ENCODE measurements around the gene SLC47A2.

The SLC47A2 gene

DNA sequence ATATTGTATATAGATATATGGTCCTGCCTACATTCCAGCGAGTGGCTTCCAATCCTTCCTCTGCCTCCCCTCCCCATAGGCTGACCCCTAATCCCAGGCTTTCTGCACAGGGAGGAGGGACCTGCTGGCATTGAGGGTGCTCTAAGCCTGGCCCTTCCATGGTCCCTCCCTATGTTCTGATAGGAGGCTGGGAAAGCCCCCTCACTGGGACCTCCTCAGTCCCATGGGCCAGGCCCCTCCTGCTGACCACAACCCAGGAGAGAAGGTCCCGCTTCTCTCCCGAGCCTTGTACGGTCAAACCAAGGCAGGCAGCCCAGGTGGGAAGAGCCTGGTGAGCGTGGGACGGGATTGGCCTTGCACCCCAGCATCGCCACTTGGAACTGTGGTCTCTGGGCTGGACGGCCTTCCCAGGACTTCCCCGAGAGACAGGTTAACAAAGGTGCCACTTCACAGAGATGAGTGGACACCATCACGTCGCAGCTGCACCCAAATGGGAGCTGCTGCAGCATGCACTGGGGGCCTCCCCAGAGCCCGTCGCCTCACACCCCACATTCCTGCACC is 30.9 kb upstream of the SLC47A2 start:
- DNase-seq = no peak

DNA sequence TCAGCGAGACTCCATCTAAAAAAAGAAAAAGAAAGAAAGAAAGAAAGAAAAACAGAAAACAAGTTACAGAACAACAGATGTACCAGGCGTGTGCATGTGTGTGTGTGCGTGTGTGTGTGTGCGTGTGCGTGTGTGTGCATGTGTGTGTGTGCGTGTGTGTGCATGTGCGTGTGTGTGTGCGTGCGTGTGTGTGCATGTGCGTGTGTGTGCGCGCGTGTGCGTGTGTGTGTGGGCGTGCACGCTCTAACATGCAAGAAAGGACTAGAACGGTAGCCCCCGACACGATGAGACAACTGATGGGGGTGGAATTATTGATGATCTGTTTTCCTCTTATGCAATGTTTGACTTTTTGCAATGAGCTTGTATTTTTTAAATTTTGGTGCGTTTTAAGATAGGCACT is 30.1 kb upstream of the SLC47A2 start:
- DNase-seq = no peak

DNA sequence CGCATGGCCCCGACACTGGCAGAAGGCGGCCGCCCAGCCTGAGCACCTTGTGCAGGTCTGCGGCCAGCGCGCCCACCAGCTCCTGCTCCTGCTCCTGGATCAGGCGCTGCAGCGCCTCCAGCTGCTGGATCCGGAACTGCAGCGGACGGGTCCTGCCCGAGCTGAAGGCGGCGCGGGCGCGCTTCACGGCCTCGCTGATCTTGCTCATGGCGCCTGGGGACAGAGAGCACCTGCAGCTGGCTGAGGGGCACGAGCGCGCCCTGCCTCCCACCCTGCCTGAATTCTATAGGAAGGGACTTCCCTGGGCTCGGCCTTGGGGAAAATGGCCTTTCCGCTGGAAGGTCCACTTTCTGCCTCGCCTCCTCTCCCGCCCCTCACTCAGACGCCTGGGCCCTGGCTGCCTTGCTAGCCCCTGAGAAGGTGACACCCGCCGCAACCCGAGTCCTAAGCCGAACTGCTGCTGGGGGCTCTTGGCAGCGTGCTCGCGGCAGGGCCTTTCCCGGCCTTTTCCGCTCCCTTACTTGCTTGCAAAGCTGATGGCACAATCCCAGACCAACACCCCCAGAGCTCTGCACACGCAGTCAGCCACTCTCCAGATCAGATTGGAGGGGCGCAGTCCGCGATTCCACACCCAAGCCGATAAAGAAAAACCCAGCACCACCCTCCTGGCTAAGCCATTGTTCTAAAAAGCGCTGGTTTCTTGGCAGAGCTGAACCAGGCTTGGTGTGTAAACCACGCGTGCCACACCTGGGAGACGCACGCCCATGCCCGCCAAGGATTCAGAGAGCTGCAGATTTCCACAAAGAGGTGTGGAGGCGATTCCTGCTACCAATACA is 28.8 kb upstream of the SLC47A2 start:
- peak; percentile 91 for DNase-seq

DNA sequence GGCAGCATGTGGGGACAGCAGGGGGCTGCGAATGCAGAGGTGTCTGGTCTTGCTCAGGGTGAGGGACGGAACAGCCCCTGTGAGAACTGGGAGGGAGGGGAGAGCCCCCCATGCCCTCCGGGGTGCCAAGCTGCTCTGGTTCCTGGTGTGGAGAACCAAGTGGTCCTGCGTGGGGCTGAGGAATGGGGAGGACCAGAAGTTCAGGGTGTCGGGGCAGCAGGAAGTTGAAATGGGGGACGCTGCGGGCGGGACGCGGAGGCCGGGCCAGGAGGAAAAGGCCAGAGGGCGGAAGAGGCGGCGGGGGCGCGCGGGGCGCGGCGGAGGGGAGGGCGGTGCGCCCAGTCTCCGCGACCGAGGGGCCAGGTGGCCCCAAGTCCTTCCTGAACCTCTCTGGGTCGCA is 28.1 kb upstream of the SLC47A2 start:
- DNase-seq = no peak

DNA sequence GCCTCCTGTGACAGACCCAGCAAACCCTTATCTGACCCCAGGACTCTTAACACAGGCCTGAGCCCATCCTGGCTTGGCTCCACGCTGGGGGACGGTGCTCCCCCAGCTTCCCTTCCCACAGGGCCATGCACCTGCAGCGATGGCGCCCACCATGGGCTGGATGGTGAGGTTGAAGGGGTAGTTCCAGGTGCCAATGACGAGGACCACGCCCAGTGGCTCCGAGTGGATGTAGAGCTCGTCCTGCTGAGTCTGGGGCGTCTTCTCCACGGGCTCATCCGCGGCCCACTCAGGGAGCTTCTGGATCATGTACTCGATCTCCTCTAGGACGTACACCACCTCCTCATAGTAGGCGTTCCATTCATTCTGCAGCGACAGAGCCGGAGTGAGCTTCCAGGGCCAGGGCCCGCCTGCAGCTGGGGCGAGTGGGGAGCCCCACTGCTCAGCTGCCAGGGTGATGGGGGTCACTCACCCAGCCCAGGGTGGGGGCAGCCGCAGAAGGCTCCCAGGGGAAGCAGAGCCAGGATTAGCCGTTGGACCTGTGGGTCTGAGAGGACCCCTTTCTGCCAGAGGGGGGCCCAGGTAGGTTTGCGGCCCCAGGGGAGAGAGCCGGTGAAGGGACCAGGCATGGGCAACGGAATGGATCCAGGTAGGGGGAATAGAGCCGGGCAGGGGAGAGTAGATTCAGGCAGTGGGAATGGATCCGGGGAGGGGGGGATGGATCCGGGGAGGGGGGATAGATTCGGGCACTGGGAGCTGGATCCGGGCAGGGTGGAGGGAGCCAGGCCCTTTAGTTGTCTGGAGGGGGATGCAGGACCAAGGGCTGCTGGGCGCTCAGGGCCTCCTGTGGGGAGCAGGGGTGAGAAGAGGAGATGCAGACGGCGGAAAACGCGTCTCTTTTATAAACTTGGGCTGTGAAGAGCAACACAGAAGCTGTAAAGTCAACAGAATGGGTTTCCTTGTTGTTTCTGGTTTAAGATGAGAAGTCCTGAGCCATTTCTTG is 27.0 kb upstream of the SLC47A2 start:
- DNase-seq = no peak

DNA sequence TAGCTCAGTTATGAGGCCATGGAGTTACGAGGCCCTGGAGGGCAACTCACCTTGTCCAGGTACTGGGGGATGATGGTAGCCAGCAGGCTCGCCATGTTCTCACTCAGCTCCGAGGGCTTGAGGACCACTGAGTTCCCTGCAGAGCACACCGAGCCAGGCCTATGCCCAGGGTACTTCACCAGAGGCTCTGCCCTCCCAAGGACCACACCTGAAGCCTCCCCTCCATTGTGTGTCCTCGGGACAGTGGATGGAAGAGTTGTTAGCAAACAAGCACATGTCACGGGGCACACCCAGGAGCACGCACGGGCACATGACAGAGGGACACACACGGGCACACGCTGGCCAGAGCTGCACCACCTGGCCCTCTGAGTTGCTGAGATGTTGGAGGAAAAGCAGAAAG is 26.1 kb upstream of the SLC47A2 start:
- no peak for DNase-seq

DNA sequence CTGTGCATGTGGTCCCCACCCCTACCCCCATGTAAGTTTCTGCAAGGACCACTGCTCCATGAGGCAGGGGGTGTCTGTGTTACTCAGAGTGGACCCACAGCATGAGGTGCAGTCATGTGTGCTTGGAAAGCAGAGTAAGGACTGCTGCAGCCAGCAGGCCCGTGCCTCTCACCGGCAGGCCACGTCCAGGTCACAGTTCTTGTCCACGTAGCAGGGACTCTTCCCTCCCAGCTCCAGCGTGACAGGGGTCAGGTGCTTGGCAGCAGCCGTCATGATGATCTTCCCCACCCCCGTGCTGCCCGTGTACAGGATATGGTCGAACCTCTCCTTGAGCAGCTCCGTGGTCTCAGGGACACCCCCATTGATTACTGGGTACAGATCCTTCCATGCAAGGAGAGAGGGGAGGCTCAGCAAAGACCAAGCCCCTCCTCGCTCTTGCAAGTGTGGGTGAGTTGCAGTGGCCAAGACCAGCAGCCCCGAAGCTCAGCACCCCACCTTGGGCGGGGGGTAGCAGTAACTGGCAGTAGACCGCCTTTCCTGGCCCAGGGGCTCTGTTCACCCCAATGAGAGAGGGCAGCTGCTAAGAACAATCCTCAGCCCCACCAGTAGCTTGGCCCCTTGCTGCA is 25.6 kb upstream of the SLC47A2 start:
- no peak for DNase-seq

DNA sequence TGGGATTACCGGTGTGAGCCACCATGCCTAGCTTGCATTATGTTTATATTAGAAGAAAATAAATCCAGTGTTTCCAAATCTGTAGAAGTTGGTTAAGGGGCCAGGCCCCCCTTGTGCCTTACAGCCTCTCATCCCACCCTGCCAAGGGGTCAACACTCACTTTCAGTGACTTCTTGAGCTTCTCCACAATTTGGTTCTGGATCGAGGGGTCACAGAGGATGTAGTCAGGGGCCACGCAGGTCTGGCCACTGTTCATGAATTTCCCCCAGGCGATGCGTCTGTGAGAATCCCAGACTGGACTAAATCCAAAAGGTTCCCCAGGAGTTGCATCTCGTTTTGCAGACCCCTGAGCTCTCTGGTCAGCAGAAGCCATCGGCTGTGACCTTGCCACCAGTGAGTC is 24.5 kb upstream of the SLC47A2 start:
- no peak for DNase-seq

DNA sequence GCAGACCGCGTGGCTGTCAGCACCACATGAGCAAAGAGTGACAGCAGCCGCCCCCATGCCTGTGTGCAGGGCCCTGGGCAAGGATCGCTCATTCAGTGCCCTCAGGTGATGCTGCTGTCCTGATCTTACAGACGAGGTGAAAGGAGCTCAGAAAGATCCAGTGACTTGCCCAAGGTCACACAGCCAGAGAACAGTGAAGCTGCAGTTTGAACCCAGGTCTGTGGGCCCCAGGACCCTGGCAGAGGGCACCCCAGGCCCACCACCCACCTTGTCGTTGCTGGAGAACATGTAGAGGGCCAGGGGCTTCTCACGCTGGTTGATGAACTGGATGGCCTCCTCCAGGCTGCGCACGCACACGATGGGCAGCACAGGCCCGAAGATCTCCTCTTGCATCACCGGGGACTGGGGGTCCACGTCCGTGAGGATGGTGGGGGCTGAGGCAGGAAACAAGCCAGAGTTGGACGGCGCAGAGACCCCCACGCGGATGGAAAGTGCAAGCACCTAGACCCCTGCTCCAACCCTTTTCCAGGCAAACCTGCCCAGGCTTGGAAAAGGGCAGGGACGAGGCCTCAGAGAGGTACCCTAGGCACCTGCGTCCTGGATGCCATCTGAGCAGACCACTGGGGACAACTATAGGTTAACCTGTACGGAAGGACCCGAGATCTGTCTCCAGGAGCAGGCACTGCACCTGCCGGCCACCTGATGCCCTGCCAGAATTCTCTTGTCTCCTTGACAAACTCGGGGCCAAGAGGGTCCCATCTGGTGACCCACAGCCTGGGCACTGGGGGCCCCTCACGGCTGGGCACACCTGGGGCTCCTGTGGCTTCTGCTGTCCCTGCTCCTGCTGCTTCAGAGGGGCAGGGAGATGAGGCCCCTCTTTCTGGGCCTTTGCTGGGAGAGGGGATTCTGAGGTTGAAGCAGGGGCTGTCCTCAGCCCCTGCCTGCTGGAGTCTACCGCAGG is 23.1 kb upstream of the SLC47A2 start:
- DNase-seq = no peak

DNA sequence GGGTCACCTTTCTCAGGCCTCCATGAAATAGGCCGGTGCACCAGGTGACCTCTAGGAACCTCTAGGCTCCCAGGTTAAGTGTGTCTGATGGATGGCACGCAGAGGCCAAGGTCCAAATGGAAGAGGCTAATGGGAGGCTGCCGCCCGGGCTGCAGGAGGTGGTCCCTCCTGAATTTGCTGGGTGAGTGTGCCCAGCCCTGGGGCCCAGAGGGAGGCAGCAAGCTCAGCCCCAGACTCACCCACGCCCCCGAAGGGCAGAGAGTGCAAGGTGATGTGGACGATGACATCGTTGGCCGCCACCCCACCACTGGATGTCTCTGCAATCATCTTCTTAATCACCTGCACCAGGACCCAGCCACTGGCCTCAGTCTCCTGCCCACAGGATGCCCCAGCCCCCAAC is 22.4 kb upstream of the SLC47A2 start:
- no peak for DNase-seq

DNA sequence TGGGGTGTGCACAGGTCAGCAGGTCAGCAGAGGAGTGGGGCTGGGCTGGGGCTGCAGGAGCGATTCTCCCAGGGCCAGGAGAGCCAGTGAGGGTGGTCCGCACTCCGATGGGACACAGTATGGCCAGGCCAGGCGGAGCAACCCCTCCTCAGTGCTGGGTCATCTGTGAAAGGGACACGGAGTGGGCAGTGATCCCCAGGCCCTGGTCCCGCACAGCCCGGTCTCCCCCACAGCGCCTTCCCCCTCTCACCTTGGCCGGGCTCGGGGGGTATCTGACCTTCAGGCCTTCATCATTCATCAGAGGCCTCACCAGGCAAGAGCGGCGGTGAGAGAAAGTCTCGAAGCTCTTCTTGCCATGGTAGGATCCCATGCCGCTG is 21.7 kb upstream of the SLC47A2 start:
- no peak for DNase-seq

DNA sequence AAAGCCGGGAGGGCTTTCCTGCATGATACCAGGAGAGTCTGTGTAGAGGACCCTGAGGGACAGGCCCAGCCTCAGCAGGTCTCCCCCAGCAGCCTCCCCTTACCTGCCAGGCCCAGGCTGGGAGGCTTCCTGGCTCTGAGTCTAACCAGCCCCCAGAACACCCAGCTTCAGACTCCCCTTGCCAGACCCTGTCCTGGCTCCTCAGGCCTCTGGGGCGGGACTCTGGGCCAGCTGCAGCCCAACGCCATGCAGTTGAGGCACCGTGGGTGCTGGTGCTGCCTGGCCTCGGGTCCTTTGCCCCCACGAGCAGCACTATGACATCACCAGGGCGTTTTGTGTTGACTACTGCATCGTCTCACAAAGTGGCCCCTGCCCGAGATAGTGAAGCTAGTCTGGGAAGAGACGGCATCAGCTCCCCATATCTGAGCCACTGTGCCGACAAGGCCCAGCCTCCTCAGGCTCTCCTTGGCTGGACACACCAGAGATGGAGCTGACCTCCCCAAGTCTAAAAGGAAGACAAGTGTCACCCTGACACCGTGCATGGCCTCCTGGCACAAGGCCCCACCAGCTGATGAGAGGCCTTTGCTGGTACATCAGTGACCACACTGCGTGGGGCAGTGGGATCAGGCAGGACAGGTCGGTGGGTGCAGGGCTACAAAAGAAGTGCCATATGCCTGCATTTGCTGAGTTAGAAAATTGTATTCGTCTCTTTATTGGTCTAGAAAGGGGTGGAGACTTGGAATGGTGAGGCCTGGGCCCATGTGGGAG is 21.1 kb upstream of the SLC47A2 start:
- DNase-seq = no peak

DNA sequence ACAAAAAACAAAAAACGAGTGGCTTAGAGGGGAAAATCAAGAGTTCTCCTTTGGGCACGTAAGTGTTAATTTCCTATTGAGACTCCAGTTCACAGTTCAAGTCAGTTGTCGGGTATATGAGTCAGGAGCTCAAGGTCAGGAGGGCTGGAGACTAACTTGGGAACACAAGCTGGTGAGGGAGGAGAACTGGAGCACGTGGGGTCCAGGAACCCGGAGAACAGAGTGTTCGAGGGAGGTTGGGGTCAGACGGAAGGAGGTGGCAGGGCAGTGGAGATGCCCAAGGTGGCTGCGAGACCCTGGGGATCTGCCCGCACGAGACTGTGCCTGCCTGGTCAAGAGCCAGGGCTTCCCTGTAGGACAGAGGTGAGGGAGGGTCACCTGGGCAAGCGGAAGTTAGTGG is 19.7 kb upstream of the SLC47A2 start:
- no peak for DNase-seq

DNA sequence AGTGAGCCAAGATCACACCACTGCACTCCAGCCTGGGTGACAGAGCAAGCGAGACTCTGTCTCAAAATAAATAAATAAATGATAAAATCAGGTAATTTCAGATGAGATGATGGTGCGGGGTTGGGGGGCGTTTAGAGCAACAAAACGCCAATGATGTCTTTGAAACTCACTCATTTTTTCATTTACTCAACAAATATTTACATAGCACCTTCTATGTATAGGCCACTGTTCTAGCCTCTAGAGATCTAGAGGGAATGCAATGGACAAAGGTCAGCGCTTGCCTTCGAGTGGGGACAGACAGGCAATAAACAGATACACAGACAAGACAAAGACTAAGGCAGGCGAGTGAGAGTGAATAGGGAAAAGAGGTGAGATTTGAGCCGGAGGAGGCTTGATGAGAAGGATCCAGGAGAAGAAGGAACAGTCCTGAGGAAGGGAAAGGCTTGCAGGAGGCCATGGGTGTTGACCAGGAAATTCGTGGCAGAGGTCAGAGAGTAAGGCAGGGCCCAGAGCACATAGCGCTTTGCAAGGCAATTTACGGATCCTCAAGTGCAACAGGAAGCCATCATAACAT is 17.7 kb upstream of the SLC47A2 start:
- no peak for DNase-seq

DNA sequence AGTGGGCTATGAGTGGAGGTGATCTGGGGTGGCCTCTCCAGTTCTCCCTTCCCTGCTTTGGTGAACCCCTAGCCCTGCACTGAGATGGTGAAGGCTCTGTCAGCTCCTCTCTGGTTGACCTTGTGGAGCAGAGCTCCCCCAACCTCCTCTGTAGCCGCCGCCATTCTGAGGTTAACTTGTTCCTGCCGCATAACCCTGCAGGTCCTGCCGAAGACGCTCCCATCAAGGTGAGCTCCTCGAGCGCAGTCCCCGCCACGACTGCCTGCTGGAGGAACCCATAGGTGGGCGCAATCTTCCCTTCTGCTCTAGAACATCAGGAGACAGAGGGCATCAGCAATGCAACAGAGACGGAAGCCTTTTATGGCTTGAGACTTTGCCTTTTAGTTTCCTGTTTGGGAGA is 15.2 kb upstream of the SLC47A2 start:
- DNase-seq = no peak

DNA sequence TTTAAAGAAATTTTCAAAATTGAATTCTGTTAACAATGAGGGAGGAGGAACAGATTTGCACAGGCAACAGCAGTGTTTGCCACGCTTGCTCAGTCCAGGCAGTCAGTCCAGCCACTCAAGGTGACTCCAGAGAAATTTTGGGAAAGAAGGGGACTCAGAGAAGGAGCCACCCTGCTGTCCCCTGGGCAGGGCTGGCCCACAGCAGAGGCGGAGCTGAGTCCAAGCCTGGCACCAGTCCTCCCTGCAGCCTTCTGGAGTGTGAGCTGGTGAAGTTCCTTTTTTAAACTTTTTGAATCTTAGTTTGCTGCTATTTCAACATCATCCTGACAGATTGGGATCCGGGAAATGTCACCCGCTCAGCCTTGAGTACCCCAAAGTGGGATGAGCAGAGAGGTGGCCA is 14.5 kb upstream of the SLC47A2 start:
- no peak for DNase-seq

DNA sequence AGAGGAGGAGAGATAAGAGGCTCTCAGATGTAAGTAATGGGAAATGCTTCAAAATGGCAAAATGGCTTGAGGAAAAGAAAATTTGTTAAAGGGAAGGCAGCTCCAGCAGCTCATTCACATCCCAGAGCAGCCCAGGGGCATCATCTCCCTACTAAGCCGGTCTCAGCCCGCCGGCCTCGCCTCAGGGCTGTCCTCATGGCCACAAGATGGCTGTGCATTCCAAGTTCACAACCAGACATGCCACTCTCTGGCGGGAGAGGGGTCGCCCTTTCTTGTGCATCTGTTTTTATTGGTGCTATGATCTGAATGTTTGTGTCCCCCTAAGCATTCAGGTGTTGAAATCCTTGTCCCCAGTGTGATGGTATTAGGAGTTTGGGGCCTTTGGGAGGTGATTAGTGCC is 13.5 kb upstream of the SLC47A2 start:
- DNase-seq = no peak

DNA sequence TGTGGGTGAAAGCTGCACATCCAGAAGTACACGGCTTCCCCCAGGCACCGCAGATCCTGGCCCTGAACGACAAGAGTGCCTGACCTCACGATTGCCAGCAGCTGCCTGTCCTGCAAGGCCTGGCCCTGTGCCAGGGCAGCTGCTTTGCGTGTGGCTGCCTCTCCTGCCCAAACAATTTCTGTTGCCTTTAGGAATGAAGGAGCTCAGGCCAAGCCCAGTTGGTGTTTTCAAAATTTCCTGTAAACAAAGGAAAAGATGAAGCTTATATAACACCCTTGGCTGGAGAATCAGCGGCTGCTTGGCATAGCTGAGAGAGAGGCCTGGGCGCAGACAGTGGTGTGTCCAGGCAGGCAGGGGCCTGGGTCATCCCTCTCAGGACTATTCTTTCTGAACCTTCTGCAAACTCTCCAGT is 11.7 kb upstream of the SLC47A2 start:
- DNase-seq = no peak

DNA sequence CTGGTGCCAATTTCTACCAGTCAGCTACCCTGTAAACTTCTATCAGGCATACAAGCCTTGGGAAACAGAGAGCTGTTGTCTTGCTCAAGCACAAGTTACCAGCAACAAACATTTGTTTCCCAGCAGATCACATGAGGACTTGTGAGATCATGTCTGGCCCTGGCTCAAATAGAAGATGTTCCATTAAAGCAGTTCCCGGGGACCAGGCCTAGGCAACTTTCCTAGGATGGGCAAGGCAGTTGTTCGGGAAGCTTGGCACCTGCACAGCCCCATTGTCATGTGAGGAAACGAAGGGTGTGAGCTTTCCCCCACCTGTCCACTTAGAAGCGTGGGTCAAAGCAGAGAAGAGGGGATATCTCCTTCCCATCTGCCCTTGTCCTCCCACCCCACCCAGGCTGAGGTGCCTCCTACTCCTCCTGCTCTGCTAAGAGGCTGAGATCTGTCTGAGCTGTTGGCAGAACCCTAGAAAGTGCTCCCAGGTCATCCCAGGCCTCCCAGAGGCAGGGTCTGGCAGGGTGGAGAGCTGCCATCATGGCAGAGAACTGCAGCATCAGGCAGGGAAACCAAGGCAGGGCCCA is 11.2 kb upstream of the SLC47A2 start:
- no peak for DNase-seq

DNA sequence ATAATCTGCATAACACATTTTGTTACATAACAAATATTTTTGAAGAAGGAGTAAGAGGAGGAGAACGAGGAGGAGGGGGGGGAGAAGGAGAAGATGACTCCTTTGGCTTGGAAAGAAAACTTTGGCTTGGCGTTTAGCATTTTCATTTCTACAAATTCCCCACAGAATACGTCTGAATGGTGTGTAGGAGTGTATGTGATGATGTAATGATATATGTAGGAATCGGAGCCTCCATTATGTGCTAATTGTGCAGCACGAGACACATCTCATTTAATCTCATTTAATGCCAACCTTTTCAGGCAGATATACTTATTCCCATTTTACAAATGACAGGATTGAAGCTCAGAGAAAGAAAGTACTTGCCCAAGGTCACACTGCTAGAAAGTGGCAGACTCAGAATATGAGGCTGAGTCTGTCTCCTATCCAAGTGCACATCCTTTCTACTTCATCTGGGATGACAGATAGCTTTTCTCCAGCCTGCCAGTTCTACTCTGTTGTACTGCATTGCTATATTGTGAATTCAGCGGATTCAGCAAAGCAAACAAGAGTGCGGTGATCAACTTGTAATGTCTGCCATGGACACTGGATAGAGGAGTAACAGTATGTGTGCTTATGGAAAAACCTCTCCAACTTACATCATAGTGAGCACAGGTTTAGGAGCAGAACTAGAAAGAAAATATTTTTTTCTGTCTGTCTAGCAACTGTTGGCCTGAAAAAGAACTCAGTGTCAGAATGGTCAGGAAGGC is 10.4 kb upstream of the SLC47A2 start:
- DNase-seq = no peak
